ENCODE data around the gene INTS3.
"Not testable (repeated sequence)": the region's sequence is repeated elsewhere in the genome, so short reads cannot be mapped to it uniquely, and the experiment has no call there.

INTS3 gene

DNA sequence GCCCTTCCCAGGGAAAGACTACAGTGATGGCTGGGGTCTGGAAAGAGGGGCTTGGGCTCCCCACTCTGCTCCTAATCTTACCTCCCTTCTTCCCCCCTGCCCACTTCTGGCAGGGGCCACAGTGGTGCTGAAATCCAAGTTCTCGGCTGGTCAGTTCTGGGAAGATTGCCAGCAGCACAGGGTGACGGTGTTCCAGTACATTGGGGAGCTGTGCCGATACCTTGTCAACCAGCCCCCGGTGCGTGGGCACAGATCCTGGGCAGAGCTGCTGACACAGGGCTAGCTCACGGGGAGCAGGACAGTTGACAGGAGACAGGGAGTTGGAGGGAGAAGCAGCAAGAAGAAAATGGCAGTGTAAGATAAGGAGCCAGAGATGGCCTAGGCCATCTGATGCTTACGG is 49.8 kb downstream of the INTS3 start:
- DNase-seq (ENCODE audit: low read depth), result no peak

DNA sequence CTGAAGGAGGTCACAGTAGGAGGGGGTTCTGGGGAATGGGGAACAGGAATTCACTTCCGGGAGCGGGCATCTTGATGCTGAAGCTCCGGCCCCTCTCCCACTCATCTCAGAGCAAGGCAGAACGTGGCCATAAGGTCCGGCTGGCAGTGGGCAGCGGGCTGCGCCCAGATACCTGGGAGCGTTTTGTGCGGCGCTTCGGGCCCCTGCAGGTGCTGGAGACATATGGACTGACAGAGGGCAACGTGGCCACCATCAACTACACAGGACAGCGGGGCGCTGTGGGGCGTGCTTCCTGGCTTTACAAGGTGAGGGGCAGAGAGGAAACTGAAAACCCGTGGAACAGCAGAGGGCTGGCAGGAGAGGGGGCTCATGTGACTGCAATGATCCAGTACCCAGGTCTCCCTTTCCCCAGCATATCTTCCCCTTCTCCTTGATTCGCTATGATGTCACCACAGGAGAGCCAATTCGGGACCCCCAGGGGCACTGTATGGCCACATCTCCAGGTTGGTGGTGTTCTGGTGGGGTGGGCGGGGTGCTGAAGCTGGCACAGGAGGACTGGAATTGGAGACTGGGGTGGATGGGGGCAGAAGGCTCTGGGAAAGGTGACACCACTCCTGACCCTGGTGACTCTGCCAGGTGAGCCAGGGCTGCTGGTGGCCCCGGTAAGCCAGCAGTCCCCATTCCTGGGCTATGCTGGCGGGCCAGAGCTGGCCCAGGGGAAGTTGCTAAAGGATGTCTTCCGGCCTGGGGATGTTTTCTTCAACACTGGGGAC is 50.4 kb downstream of the INTS3 start:
- no peak for DNase-seq (ENCODE audit: low read depth)

DNA sequence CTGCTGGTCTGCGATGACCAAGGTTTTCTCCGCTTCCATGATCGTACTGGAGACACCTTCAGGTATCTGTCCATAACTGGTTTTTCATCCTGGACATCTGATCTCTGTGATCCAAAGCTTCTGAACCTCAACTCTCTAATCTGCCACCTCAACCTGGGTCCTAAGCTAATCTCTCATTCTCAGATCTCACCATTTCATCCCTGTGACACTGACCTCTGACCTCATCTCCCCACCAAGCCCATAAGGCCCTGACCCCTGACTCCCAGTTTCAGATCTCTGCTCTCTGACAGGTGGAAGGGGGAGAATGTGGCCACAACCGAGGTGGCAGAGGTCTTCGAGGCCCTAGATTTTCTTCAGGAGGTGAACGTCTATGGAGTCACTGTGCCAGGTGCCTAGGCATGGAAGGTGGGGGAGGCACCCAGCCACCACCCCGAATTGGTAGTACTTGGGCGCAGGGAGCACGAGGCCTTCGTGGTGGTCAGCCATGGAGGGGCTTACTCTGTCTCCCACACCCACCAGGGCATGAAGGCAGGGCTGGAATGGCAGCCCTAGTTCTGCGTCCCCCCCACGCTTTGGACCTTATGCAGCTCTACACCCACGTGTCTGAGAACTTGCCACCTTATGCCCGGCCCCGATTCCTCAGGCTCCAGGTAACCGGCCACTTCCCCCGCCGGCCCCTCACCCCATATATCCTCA is 51.1 kb downstream of the INTS3 start:
- no peak for DNase-seq (ENCODE audit: low read depth)

DNA sequence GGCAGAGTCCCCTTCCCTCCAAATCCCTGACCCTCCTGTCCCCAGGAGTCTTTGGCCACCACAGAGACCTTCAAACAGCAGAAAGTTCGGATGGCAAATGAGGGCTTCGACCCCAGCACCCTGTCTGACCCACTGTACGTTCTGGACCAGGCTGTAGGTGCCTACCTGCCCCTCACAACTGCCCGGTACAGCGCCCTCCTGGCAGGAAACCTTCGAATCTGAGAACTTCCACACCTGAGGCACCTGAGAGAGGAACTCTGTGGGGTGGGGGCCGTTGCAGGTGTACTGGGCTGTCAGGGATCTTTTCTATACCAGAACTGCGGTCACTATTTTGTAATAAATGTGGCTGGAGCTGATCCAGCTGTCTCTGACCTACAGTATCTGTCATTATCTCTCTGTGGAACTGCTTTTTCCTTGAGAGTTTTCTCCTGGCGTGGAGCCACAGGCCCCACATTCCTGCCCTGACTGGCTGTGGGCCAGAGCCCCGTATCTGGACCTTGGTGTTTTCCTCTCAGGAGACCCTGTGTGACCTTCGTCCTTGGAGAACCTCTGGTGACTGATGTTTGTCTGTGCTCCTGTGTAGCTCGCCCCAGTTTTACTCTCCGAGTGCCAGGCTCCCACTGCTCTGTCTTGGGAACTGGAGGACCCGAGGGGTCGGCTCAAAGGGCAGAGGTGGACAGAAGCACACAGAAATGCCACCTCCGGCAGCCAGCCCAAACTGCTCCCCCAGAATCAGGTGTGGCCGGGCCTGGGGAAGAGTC is 52.1 kb downstream of the INTS3 start:
- DNase-seq (ENCODE audit: low read depth), result no peak

DNA sequence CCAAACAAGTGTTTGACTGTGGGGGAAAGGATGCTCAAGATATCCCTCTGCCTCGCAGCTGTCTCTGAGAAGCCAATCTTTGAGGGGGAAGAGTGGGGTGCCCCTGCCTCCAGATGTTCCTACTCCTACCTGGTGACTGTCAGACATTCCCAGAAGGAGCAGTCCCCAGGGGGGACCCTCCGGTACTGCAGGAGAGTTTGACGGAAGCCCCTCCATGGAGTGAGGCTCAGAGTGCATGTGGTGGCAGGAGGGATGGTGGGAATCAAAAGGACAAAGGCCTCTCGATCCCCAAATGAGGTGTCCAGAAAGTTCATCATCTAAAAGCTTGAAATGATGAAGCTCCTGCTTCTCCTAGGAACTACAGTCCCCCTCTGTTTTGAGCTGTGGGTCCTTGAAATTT is 52.7 kb downstream of the INTS3 start:
- DNase-seq (ENCODE audit: low read depth), result no peak

DNA sequence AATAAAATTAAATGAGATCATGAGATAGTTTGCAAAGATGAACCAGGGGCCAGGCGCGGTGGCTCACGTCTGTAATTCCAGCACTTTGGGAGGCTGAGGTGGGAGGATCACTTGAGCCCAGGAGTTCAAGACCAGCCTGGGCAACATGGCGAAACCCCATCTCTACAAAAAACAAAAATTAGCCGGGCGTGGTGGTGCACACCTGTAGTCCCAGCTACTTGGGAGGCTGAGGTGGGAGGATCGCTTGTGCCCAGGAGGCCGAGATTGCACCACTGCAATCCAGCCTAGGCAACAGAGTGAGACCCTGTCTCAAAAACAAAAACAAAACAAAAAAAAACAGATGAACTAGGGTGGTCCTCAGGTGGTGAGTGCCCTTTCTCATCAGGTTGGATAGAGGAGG is 54.8 kb downstream of the INTS3 start:
- DNase-seq (ENCODE audit: low read depth), result not testable (repeated sequence)

DNA sequence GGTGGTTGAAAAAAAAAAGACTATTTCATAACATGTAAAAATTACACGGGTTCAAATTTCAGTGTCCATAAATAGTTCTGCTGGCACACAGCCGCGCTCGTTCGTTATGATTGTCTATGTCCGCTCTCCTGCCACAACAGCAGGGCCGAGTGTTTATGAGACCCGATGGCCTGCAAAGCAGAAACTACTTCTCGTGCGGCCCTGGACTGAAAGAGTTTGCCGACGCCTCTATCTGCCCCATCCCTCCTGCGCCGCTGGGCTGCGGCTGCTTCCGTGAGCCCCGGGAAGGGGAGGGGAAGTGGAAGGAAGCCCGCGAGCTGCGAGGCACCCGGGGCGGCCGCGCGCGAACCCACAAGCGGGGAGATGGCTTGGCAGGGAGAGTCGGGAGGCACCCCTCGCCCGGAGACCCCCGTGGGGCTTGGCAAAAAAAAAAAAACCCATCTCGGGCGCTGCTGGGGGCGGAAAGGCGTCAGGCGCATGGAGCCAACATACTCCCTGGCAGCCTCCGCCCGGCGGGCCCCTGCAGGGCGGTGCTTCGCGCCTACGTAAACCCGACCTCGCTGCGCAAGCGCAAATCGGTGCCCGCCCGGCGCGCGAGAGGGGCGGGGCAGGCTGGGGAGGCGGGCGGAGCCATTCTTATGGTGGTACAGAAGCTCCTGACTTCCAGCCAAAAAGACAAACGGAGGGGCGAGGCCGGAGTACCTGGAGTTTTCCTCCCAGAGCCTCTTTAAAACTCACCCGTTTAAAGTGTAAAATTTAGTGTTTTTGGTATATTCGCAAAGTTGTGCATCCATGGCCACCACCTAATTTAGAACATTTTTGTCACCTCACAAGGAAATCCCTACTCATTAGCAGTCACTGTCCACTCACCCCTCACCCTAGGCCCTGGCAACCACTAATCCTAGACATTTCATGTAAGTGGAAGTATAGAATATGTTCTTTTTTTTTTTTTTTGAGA is 55.7 kb downstream of the INTS3 start:
- peak; percentile 86 for DNase-seq (ENCODE audit: low read depth)

DNA sequence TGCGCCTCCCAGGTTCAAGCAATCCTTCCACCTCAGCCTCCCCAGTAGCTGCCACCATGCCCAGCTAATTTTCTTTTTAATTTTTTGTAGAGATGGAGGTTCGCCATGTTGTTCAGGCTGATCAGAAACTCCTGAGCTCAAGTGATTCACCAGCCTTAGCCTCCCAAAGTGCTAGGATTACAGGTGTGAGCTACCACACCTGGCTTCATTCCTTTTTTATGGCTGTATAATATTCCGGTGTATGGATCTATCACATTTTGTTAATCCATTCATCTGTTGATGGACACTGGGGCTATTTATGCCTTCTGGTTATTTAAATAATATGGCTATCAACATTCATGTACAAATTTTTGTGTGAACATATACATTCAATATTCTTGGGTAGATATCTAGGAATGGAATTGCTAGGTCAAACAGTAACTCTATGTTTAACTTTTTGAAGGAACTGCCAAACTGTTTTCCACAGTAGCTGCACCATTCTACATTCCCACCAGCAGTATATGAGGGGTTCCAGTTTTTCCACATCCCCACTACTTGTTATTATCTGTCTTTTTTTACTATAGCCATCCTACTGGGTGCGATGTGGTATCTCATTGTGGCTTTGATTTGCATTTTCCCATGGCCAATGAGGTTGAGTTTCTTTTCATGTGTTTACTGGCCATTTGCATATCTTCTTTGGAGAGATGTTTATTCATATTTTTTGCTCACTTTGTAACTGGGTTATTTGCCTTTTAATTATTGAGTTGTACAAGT is 58.4 kb downstream of the INTS3 start:
- no peak for DNase-seq (ENCODE audit: low read depth)

DNA sequence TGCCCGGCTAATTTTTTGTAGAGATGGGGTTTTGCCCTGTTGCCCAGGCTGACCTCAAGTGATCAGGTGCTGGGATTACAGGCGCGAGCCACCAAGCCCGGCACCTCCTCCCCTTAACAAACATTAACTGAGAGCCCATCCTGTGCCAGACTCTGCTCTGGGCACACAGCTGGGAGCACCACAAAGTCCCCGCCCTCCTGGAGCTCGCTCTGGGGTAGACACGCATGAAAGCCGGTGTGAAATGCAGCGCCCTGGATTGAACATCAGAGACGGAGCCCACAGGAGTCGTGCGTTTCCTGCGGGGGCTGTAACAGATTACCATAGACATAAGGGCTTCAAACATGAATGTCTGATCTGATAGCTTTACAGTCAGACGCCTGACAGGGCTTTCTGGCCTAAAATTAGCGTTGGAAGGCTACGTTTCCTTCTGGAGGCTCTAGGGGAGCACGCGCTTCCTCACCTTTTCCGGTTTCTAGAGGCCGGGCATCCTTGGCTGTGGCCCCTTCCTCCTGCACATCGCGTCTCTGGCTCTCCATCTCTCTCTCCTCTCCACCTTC is 61.7 kb downstream of the INTS3 start:
- no peak for DNase-seq (ENCODE audit: low read depth)

DNA sequence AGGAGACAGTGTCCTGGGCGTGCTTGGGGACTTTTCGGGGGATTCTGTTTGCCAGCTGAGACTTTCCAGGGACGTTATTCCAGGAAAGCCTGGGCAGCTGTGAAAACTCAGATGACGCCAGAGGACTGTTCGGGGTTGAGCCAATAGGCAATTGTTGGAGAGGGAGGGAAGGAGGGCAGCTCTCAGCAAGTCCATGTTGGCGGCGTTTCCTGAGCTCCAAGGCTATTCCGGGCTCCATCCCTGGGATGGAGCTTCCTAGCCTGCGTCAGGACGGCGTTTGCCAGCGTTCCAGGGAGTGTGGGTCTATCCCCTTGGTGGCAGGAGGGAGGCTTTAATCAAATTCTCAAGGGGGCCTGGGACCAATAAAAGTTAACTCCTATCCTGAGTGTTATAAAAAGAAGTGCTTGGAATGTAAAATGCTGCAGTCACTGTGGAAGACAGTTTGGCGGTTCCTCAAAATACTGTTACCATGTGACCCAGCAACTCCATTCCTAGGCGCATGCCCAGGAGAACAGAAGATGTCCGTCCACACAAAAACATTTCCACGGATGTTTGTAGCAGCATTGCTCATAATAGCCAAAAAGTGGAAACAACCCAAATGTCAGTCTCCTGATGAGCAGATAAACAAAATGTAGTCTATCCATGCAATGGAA is 62.6 kb downstream of the INTS3 start:
- DNase-seq (ENCODE audit: low read depth), result no peak

DNA sequence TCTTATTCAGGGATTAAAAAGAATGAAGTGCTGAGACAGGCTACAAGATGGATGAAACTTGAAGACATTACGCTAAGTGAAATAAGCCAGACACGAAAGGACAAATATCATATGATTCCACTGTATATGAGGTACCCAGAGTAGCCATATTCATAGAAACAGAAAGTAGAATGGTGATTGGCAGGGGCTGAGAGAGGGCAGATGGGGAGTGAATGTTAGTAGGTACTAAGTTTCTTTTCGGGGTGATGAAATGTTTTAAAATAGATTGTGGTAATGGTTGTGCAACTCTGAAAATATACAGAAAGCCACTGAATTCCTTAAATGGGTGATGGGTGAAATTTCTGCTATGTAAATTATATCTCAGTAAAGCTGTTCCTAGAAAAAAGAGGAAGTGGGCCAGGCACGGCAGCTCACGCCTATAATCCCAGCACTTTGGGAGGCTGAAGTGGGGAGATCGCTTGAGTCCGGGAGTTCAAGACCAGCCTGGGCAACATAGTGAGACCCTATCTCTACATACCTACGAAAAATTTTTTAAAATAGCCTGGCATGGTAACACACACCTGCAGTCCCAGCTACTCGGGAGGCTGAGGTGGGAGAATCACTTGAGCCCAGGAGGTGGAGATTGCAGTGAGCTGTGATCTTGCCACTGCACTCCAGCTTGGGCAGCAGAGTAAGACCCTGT is 63.3 kb downstream of the INTS3 start:
- no peak for DNase-seq (ENCODE audit: low read depth)

DNA sequence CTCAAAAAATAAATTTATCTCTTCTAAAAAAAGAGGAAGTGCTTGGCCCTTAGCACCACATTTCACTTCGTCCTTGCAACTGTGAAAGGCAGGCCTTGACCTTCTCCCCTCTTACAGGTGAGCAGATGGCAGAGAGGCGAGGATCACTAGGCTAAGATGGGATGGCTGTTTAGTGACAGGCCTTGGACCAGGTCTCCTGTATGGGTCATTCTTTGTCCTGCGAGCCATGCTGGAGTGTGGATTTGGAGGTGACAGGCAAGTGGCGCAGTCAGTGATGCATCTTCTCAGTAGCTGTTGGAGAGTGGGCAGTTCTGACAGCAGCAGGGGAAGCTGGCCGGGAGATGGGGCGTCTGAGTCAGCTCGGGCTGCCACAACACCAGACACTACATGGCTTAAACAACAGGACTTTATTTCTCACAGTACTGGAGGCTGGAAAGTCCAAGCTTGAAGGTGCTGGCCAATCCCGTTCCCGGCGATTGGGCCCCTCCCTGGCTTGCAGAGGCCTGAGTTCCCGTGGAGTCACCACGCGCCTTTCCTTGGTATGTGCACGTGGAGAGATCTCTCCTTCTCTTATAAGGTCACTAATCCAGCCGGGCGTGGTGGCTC is 63.9 kb downstream of the INTS3 start:
- no peak for DNase-seq (ENCODE audit: low read depth)

DNA sequence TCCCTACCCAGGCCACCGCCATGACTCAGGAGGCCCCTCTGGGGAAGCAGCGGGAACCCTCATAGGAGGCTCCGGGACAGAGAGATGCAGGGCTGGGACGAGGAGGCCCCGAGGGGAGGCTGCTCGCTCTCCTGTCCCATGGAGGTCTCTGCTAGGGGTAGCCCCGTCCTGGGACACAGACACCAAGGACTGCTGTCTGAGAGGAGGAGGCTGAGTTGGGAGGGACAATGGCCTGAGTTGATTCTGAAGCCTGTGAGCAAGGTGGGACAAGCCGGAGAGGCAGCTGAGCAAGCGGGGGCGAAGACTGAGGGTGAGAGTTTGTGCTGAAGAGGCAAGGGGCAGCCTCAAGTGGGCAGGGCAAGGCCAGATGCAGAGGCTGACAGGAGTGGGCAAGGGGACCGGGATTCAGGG is 64.8 kb downstream of the INTS3 start:
- DNase-seq (ENCODE audit: low read depth), result no peak

DNA sequence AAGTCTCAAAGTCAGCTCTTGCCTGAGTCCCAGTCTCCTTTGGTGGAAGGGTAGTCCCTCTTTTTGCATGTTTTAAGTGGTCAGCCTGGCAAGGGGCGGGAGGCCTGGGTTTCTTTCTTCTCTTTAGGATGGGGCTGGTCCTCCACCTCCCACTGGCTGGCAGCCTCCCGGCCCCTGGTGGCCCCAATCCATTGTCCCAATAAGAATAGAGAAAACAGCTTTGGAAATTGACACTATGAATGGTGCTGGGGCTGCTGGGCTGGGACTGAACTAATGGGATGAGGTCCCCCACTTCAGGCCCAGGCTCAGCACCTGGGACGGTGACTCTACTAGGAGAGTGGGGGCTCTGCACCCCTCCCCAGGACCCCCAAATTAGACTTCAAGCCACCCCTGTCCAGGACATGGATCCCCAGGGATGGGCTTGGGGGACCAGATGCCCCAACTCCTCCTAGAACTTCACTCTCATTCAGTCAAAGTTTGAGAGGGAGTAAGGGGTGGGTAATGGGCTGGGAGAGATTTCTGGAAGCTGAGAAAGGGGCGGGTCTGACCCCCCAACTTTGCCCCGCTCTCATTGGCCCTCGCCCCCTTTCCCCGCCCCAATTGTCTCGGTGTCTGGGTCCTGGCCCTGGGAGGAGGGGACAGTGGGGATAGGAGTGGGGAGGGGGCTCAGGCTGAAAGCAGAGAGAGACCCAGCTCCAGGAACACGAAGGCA is 65.6 kb downstream of the INTS3 start:
- no peak for DNase-seq (ENCODE audit: low read depth)

DNA sequence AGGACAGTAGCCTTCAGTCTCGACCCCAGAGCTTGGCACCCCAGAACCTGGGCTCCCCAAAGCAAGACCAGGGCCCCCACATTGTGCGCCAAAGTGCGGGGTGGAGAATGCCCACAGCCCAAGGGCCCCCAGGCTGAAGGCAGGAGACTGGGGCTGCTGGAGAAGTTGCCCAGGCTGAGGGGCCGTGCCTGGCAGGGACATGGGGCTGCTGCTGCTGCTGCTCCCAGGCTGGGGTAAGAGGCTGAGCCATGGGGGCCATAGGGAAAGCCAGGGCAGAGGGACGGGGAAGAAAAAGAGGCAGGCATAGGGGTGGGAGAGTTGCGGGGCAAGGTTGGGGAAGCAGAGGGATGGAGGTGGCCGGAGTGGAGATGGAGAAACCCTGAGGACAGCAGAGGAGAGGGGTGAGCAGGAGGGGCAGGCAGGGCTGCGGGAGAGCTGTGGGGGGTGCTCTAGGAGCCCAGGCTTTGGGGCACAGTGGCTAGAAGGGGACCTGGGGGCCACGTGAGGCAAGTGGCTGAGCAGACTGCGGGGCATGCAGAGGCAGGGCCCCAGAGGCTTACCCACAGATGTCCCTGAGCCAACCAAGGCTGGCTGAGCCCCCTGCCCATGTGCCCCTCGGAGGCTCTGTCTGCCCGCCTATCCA is 66.2 kb downstream of the INTS3 start:
- no peak for DNase-seq (ENCODE audit: low read depth)

DNA sequence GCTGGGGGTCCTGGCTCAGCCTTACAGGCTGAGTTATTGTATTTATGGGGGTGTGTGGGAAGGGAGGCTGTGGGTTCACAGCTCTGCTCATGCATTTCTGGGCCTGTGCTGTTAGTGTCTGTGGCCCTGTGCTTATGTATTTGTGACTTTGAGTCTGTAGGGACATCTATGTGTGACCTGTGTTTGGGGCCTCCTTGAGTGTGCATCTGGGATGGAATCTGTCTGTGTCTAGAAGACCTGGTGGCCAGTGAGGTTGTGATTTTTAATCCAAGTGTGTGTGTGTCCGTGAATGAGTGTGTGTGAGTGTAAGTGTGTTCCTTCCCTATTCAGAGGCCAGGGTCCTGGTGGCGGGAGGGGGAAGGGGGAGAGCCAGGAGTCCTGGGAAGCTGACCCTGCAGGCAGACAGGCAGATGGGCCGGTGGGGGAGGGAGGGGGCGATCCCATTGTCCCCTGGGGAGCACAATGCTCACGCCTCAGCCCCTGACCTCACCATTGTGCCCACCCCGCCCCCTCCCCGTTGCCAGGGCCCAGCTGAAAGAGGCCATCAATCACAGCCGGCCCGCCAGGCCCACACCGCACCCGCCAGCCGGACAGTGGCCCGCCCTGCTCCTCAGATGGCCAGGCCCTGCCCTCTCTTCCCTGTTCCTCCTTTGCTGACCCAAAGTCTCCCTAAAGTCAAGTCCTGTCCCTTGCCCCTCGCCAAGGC is 66.9 kb downstream of the INTS3 start:
- DNase-seq (ENCODE audit: low read depth), result no peak

DNA sequence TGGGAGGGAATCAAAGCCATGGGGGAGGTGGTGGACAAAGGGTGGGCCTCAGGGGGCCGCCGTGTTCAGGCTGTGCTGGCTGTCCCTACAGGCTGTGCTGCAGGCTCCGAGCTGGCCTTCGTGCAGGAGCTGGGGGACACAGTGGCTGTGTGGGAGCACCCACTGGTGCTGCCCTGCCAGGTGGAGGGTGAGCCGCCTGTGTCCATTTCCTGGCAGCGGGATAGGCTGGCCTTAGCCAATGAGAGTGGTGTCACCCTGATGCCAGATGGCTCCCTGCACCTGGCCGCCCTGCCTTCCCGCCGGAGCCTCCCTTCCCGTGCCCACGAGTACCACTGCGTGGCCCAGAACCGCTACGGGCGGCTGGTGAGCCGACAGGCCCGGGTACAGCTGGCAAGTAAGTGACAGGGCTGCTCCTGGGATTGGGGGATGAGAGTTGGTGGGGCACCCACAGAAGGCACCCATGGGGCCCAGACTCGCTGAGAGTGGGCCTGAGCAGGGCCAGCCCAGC is 67.5 kb downstream of the INTS3 start:
- DNase-seq (ENCODE audit: low read depth), result no peak

All from activated T-helper 9 cell treated with anti-CD3 and anti-CD28 coated beads, Interleukin-2, amount 50 U/mL, for 16 hours (primary cell).